MM.1S (cell line): ENCODE measurements around the gene PTGIR.

ENCODE experiments used
- DNase-seq: peaks from one replicate; pipeline ENCODE4 v3.0.0-alpha.2; 2015
- H2AFZ ChIP-seq: fragments of 300-600 bp; sonication (generic); 2 replicates; pipeline ENCODE4 v1.6.0; 2016; ENCODE audit warnings: antibody characterized with exemption, low read length
- H3F3A ChIP-seq: fragments of 300-600 bp; sonication (generic); 2 replicates; pipeline ENCODE4 v1.6.1; 2016; ENCODE audit warnings: mild to moderate bottlenecking, antibody characterized with exemption, low read length, moderate library complexity, mixed read lengths; ENCODE audit not compliant: insufficient read depth
- H3K27ac ChIP-seq: fragments of 300-600 bp; sonication (generic); 2 replicates; pipeline ENCODE4 v1.5.1; 2016; ENCODE audit warnings: mild to moderate bottlenecking, low read length
- H3K27me3 ChIP-seq: fragments of 300-600 bp; sonication (generic); replicated peaks from 2 replicates; pipeline ENCODE4 v1.6.0; 2016; ENCODE audit warnings: low read length; ENCODE audit not compliant: insufficient read depth
- H3K36me3 ChIP-seq: fragments of 300-600 bp; sonication (generic); replicated peaks from 2 replicates; pipeline ENCODE4 v1.6.1; 2016; ENCODE audit warnings: mild to moderate bottlenecking, low read length, mixed read lengths; ENCODE audit not compliant: insufficient read depth
- H3K4me1 ChIP-seq: fragments of 300-600 bp; sonication (generic); 2 replicates; pipeline ENCODE4 v1.6.1; 2016; ENCODE audit warnings: low read length, mixed read lengths
- H3K4me2 ChIP-seq: fragments of 300-600 bp; sonication (generic); 2 replicates; pipeline ENCODE4 v1.6.0; 2016; ENCODE audit warnings: low read depth, low read length
- H3K4me3 ChIP-seq: fragments of 300-600 bp; sonication (generic); 2 replicates; pipeline ENCODE4 v1.5.1; 2016; ENCODE audit warnings: low read length, mixed read lengths
- H3K79me2 ChIP-seq: fragments of 300-600 bp; sonication (generic); 2 replicates; pipeline ENCODE4 v1.6.1; 2016; ENCODE audit warnings: mixed run types, low read length, mixed read lengths
- H3K9ac ChIP-seq: fragments of 300-600 bp; sonication (generic); 2 replicates; pipeline ENCODE4 v1.6.1; 2016; ENCODE audit warnings: low read length, mixed read lengths
- H3K9me2 ChIP-seq: fragments of 300-600 bp; sonication (generic); replicated peaks from 2 replicates; pipeline ENCODE4 v1.6.1; 2016; ENCODE audit warnings: mild to moderate bottlenecking, low read length, mixed read lengths; ENCODE audit not compliant: insufficient read depth
- H3K9me3 ChIP-seq: fragments of 300-600 bp; sonication (generic); replicated peaks from 2 replicates; pipeline ENCODE4 v1.6.1; 2016; ENCODE audit warnings: mild to moderate bottlenecking, low read length, mixed read lengths; ENCODE audit not compliant: insufficient read depth
- H4K20me1 ChIP-seq: fragments of 300-600 bp; sonication (generic); 2 replicates; pipeline ENCODE4 v1.6.1; 2016; ENCODE audit warnings: mild to moderate bottlenecking, low read length, moderate library complexity, mixed read lengths; ENCODE audit not compliant: insufficient read depth
- EZH2 ChIP-seq: fragments of 300-600 bp; sonication (generic); optimal IDR thresholded peaks from 2 replicates; pipeline ENCODE3; 2017; ENCODE audit warnings: low read depth, mild to moderate bottlenecking, antibody characterized with exemption, low read length, mixed read lengths
- EZH2phosphoT487 ChIP-seq: fragments of 300-600 bp; sonication (generic); IDR thresholded peaks from 2 replicates; pipeline ENCODE4 v1.6.1; 2018; ENCODE audit warnings: antibody characterized with exemption, low read length
- TF ChIP-seq, protein P1 (sequence below): fragments of 300-600 bp; sonication (generic); IDR thresholded peaks from 2 replicates; pipeline ENCODE4 v1.5.1; 2016; ENCODE audit warnings: antibody characterized with exemption, low read length, mixed read lengths

PTGIR gene

DNA sequence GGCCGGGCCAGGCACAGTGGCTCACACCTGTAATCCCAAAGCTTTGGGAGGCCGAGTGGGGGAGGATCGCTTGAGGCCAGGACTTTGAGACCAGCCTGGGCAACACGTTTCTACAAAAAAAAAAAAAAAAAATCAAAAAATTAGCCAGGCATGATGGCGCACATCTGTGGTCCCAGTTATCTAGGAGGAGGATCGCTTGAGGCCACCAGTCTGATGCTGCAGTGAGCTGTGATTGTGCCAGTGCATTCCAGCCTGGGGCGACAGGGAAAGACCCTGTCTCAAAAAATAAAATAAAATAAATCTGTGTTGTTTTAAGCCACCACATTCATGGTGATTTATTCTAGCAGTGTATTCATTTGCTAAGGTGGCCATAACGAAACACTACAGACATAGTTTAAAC lies 40.2 kb upstream of the PTGIR start:
- H3K9me2 ChIP-seq: no peaks in the 10 kb centered on the region
- no peak overlapping the region for H3K9ac ChIP-seq
- H3K27me3 ChIP-seq: peaks cover 26% of the 10 kb centered on the region
- H4K20me1 ChIP-seq: no peaks in the 10 kb centered on the region
- no peak overlapping the region for H3K4me2 ChIP-seq
- H3K4me3 ChIP-seq: no peak overlapping the region
- peaks cover 14% of the 10 kb centered on the region for H3K4me1 ChIP-seq
- no peak overlapping the region for H2AFZ ChIP-seq
- no peak for DNase-seq
- no peaks in the 10 kb centered on the region for H3K36me3 ChIP-seq
- TF ChIP-seq EZH2phosphoT487: no peak
- H3F3A ChIP-seq: peaks cover 14% of the 10 kb centered on the region
- no peaks in the 10 kb centered on the region for H3K9me3 ChIP-seq
- H3K79me2 ChIP-seq: no peaks in the 10 kb centered on the region
- H3K27ac ChIP-seq: no peak overlapping the region

DNA sequence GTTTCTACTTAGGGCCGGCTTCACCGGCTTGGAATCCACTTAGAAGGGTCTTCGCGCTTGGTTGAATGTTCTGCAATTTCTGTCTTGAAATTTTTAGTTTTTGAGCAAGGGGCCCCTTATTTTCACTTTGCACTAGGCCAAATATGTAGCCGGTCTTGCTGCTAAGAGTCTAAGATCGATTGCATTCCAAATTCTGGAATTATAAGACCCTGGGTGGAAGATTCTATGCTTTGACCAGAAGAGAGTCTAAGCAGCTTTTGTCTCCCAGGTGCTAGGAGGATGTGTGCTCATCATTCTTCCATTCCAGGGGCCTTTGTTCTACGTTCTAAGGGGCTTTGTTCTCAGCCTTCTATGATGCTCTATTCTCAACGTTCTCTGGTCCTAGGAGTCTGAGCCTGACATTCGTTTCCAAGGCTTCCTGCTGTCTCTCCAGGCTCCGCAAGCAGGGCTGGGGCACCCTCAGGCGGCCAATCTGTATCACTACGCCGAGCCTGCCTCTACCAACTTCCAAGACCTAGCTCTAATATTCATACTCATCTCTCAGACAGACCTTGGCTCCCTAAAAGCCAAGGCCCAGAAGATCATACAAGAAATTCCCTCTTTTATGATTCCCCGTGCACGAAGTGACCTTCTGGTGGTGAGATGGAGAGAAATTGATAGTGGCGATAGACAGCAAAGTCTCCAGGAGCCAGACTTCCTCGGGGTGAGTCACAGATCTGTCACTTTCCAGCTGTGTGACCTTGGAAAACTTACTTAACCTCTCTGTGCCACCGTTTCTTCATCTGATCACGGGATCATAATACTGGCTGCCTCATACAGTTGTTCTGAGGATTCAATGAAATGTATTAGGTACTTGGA lies 37.1 kb upstream of the PTGIR start:
- peak overlapping the region; percentile 4; the same call in 1 of the 2 replicates for H3K27ac ChIP-seq

DNA sequence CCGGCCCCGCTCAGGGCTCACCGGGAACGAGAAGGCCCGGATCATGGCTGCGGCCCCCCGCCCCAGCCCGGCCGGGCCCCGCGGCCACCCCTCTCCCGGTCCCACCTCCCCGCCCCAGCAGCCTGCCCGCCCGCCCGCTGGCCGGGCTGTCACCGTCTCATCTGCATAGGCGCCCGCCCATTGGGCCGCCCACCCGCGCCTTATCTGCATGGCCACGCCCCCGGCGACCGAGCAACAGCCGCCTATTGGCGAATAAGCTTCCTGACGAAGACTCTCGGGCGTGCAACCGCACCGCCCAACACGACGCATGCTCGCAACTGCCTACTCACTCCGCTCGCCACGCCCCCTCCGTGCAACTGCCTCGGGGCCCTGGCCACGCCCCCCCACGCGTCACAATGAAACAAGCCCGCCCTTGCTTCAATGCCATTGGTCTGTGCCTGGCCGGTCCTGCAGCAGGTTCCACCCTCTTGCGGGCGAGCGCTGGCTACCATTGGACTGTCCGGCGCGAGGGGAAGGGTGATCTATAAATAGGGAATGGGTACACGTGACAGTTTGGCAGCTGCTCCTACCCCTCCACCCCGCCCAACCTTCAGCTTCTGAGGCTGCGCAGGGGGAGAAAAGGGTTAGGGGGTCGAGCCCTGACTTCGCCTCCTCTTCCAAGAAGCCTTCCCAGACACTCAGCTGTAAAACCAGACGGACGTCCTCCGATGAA lies 36.3 kb upstream of the PTGIR start, which contains the start of gene DACT3:
Gene DACT3, minus strand, starts transcription at position 163 of the 712 bp plus-strand sequence. Its CDS starts 118 bp downstream, at position 45.
- H3K4me1 ChIP-seq: peaks cover 19% of the 10 kb centered on the region
- H3K9ac ChIP-seq: peak within 1 kb of the TSS; percentile 8; the same call in 1 of the 2 replicates
- H3K4me2 ChIP-seq: peak within 1 kb of the TSS; percentile 99
- H2AFZ ChIP-seq: peak within 1 kb of the TSS; percentile 75
- H3K9me3 ChIP-seq: no peaks in the 10 kb centered on the region
- DNase-seq: peak; percentile 100
- peak within 1 kb of the TSS; percentile 4; the same call in 1 of the 2 replicates for H3K27ac ChIP-seq
- H3K79me2 ChIP-seq: no peaks in the 10 kb centered on the region
- no peaks in the 10 kb centered on the region for H3K36me3 ChIP-seq
- peaks cover 63% of the 10 kb centered on the region for H3K27me3 ChIP-seq
- no peaks in the 10 kb centered on the region for H4K20me1 ChIP-seq
- no peaks in the 10 kb centered on the region for H3K9me2 ChIP-seq
- TF ChIP-seq EZH2 (no peak), EZH2phosphoT487 (no peak)
- TF ChIP-seq, protein P1, sequence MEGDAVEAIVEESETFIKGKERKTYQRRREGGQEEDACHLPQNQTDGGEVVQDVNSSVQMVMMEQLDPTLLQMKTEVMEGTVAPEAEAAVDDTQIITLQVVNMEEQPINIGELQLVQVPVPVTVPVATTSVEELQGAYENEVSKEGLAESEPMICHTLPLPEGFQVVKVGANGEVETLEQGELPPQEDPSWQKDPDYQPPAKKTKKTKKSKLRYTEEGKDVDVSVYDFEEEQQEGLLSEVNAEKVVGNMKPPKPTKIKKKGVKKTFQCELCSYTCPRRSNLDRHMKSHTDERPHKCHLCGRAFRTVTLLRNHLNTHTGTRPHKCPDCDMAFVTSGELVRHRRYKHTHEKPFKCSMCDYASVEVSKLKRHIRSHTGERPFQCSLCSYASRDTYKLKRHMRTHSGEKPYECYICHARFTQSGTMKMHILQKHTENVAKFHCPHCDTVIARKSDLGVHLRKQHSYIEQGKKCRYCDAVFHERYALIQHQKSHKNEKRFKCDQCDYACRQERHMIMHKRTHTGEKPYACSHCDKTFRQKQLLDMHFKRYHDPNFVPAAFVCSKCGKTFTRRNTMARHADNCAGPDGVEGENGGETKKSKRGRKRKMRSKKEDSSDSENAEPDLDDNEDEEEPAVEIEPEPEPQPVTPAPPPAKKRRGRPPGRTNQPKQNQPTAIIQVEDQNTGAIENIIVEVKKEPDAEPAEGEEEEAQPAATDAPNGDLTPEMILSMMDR: no peak
- H3K4me3 ChIP-seq: peak within 1 kb of the TSS; percentile 61
- peaks cover 14% of the 10 kb centered on the region for H3F3A ChIP-seq

More for the DNA sequence above, 37.1 kb upstream of the PTGIR start:
- Histone ChIP-seq H3K9me3 (no peaks in the 10 kb centered on the region), H3K36me3 (no peaks in the 10 kb centered on the region), H2AFZ (peak overlapping the region; percentile 55), H3K27me3 (peaks cover 55% of the 10 kb centered on the region), H3K9me2 (no peaks in the 10 kb centered on the region), H4K20me1 (no peaks in the 10 kb centered on the region), H3K4me2 (peak overlapping the region; percentile 94), H3K4me3 (peak overlapping the region; percentile 61), H3F3A (peaks cover 14% of the 10 kb centered on the region), H3K79me2 (no peaks in the 10 kb centered on the region), H3K4me1 (peaks cover 19% of the 10 kb centered on the region), H3K9ac (peak overlapping the region; percentile 8; the same call in 1 of the 2 replicates)
- peak; percentile 68 for DNase-seq
- TF ChIP-seq, protein P1: peak; percentile 95
- no peak for TF ChIP-seq EZH2phosphoT487
